NOMO-1 treated with DMSO at 0.1 percent for 48 hours (cell line): ENCODE data around the gene ZSWIM9.
"Not testable (repeated sequence)": the region's sequence is repeated elsewhere in the genome, so short reads cannot be mapped to it uniquely, and the experiment has no call there.

Source experiments
- DNase-seq: peaks from one replicate; lab custom pipeline; 2025; ENCODE audit not compliant: unreplicated experiment; lab: John Stamatoyannopoulos, UW

The ZSWIM9 gene

DNA sequence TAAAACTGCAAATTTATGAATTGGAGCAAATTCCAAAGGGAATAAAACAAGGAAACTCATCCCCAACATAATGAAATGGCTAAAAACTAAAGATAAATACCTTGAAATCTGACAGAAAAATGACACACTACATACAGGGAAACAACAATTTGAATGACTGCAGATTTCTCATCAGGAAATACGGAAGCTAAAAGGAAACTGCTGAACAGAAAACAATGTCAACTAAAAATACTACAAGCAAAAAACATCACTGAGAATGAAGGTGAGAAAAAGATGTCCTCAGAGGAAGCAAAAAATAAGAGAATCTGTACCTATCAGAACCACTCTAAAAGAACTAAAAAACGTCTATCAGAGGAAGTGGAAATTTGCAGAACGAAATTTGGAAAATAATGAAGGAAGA is 39.5 kb downstream of the ZSWIM9 start:
- DNase-seq: no peak

DNA sequence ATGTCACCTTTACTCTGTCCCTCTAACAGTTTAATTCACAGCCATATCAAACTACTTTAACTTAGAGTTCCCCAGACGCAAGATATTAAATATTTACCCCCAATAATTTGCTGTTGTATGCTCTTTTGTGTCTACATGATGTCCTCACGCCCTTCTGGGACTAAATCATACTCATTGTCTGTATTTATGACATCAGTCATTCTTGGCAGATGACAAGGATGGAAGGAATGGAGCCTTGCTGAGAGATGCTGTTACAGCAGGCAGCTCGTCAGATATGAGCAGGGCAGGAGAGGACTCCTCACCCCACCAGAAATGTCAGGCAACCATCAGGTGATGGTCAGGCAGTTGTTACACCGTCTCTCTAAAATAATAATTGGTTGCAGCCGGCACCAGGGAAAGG is 43.5 kb downstream of the ZSWIM9 start:
- no peak for DNase-seq

DNA sequence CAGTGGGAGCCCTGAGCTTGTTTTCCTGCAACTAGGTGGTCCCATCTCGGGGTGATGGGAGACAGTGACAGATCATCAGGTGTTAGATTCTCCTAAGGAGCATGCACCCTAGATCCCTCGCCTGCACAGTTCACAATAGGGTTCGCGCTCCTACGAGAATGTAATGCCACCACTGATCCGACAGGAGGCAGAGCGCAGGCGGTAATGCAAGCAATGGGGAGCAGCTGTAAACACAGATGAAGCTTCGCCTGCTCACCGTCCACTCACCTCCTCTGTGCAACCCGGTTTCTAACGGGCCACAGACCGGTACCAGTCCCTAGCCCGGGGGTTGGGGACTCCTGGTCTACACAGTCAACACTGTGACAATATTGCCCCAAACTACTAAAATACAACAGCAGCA is 46.5 kb downstream of the ZSWIM9 start:
- DNase-seq: no peak

- DNase-seq: no peak
These were observed 48.5 kb downstream of the ZSWIM9 start for GRCh38 chr19:48218997-48219396.

GRCh38 chr19:48220784-48221183 is 50.3 kb downstream of the ZSWIM9 start:
- not testable (repeated sequence) for DNase-seq

GRCh38 chr19:48221628-48222027 is 51.1 kb downstream of the ZSWIM9 start:
- no peak for DNase-seq

- DNase-seq: no peak
These were observed 60.2 kb downstream of the ZSWIM9 start for GRCh38 chr19:48230555-48231129.

- DNase-seq: no peak
These were observed 66.6 kb downstream of the ZSWIM9 start for GRCh38 chr19:48237057-48237456.

DNA sequence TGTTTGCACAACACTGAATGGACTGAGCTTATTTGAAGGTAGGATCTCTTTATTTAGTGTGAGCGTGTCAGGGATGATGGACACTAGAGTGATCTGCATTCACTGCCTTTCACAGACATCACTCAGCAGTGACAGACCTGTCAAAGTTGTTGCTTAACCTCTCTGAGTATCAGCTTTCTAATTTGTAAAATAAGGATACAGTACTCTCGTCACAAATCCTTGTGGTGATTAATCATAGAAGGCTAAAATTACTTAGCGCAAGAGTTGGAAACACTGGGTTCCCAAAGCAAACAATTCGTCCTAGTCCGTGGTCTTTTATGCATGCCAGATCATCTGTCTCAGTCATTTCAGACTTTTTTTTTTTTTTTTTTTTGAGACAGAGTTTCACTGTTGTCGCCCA is 68.6 kb downstream of the ZSWIM9 start:
- no peak for DNase-seq

DNA sequence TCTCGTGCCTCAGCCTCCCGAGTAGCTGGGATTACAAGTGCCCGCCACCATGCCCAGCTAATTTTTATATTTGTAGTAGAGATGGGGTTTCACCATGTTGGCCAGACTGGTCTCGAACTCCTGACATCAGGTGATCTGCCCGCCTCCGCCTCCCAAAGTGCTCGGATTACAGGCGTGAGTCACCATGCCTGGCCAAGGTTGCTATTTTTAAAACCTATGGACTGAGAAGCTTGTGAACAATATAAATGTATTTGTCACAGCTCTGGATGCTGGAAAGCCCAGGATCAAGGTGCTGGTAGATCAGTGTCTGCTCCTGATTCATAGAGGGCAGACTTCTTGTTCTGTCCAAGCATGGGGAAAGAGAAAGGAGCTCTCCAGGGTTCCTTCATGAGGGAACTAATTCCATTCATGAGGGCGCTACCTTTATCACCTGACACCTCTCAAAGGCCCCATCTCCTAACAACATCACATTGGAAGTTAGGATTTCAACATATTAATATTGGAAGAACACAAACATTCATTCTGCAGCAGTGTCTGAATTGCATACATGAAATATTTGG is 69.2 kb downstream of the ZSWIM9 start:
- DNase-seq: no peak

DNA sequence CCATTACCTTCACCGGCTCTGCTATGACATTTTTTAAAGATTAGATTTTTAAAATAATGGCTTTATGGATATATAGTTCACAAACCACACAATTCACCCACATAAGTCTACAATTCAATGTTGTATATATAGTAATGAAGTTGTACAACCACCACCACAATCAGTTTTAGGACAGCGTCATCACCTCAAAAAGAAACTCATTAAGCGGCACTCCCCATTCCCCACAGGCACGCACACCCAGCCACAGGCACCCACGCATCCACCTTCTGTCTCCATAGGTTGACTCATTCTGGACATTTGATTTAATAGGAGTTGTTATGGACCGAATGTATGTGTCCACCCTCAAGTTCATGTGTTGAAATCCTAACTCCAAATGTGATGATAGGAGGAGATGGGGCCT is 71.3 kb downstream of the ZSWIM9 start:
- not testable (repeated sequence) for DNase-seq

DNA sequence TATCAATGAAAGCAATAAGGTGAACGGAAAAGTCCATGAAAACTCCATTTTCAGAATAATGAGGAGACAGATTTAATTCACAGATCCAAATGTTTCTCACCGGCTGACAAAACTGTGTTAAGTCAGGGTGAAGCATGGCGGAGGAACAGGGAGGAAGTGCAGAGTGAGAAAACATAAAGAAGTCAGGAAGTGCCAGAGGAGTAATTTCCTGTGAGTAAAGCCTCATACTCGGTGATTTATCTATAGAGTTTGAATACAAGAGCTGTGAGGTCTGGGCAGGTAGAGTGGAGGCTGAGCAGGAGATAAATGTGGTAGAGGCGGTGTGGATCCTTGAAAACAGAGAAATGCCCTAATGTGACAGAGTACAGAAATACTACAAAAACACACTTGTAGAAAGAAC is 73.8 kb downstream of the ZSWIM9 start:
- peak; percentile 11 for DNase-seq

GRCh38 chr19:48246101-48246500 is 75.6 kb downstream of the ZSWIM9 start:
- DNase-seq: no peak

DNA sequence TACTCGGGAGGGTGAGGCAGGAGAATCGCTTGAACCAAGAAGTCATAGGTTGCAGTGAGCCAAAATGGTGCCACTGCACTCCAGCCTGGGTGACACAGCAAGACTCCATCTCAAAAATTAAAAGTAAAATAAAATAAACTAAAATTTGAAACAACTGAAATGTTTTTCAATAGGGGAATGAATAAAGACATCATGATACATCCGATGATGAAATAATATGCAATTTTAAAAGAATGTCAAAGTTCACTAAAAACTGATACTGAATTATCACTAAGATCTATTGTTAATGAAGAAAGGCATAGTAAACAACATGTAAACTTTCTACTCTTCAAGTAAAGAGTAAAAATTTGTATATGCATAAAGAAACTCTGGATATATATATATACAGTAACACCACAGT is 76.7 kb downstream of the ZSWIM9 start:
- DNase-seq: no peak
